Glutamatergic neuron (in vitro differentiated cells): ENCODE data around the gene ATAT1. TPM values are rescaled to one million over a fixed set of nuclear protein-coding genes. Genes with fewer than 3 reads are reported as not detected.

Experiments used
- DNase-seq: peaks from one replicate; pipeline ENCODE4 v3.0.0; 2022
- H3K27ac Mint-ChIP-seq: one replicate; pipeline ENCODE4 v1.8.0; 2020; ENCODE audit warnings: mild to moderate bottlenecking, mixed read lengths, inconsistent platforms; ENCODE audit not compliant: unreplicated experiment
- H3K27me3 Mint-ChIP-seq: one replicate; pipeline ENCODE4 v1.8.0; 2020; ENCODE audit warnings: mild to moderate bottlenecking, moderate library complexity, mixed read lengths, inconsistent platforms; ENCODE audit not compliant: unreplicated experiment
- H3K36me3 Mint-ChIP-seq: one replicate; pipeline ENCODE4 v1.8.0; 2020; ENCODE audit warnings: mild to moderate bottlenecking, mixed read lengths, inconsistent platforms; ENCODE audit not compliant: unreplicated experiment
- H3K4me1 Mint-ChIP-seq: one replicate; pipeline ENCODE4 v1.8.0; 2020; ENCODE audit warnings: mild to moderate bottlenecking, low read depth, mixed read lengths, inconsistent platforms; ENCODE audit not compliant: unreplicated experiment
- H3K4me3 Mint-ChIP-seq: one replicate; pipeline ENCODE4 v1.8.0; 2020; ENCODE audit warnings: mild to moderate bottlenecking, mixed read lengths, inconsistent platforms; ENCODE audit not compliant: unreplicated experiment
- H3K9me3 Mint-ChIP-seq: one replicate; pipeline ENCODE4 v1.8.0; 2020; ENCODE audit warnings: mild to moderate bottlenecking, moderate library complexity, mixed read lengths, inconsistent platforms; ENCODE audit not compliant: unreplicated experiment
- CTCF ChIP-seq: fragments of 200-600 bp; sonication (generic); IDR thresholded peaks from one replicate; pipeline ENCODE4 v1.5.0; 2021; ENCODE audit not compliant: partially characterized antibody, unreplicated experiment
- total RNA-seq: library from RNA; stranded (reverse); fragmentation: NEBNext Ultra II Directional; extraction: Animal tissue kit (Norgen Biotek cat#: 25700); gene quantifications from one replicate; pipeline ENCODE4 v1.2.1, GENCODE V29; 2021; ENCODE audit not compliant: unreplicated experiment

The ATAT1 gene
- total RNA-seq, 1 donor from 2014 or later, result 131 TPM

GRCh38 chr6:30615958-30616810 lies 10.5 kb upstream of the ATAT1 start:
- H3K4me3 Mint-ChIP-seq, result peak overlapping the region; percentile 97
- H3K27me3 Mint-ChIP-seq, result peaks cover 28% of the 10 kb centered on the region
- H3K36me3 Mint-ChIP-seq, result peaks cover 10% of the 10 kb centered on the region
- TF ChIP-seq CTCF, result peak; percentile 14
- peaks cover 26% of the 10 kb centered on the region for H3K4me1 Mint-ChIP-seq
- H3K27ac Mint-ChIP-seq, result peak overlapping the region; percentile 99
- peaks cover 32% of the 10 kb centered on the region for H3K9me3 Mint-ChIP-seq
- peak; percentile 24 for DNase-seq

DNA sequence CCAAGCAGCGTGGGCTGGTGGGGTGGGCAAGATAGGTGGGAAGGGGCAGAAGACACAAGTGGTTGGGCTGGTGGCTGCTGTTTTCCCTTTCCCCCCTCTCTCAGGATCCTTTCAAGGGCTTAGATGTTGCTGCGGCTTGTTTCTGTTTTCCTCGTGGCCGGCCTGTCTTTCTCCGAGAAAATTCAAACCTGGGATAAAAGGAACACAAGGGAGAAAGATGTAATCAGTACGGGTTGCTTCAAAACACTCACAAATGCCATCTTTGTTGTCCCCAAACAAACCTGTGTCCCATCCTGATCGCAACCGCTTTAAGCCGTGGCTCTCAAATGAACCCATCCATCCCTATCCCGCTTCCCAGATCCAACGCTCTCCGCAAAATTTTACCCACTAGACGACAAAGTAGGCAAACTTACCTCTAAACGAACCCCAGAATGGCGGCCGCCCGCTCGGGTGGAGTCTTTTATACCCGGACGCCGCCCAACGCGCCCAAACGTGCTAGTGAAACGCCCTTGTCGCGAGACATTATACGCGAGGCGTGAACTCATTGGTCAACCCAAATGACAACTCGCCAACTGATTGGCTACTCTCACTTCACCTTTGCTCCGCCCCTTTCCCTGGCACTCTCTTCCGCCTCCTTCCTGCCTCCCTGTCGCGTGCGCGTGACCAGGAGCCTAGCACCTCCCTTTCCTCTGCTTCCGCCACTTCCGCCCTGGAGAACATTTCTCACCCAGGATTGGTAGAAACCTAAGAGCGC lies 9.7 kb upstream of the ATAT1 start, which contains the start of gene PPP1R10:
Gene PPP1R10, minus strand, starts transcription at position 433 of the 754 bp plus-strand sequence. CDS start 7,299 bp downstream, outside the sequence.
- H3K4me1 Mint-ChIP-seq, result peaks cover 19% of the 10 kb centered on the region
- peak within 1 kb of the TSS; percentile 99 for H3K27ac Mint-ChIP-seq
- peaks cover 32% of the 10 kb centered on the region for H3K9me3 Mint-ChIP-seq
- peaks cover 10% of the 10 kb centered on the region for H3K36me3 Mint-ChIP-seq
- H3K4me3 Mint-ChIP-seq, result peak within 1 kb of the TSS; percentile 97
- H3K27me3 Mint-ChIP-seq, result peaks cover 28% of the 10 kb centered on the region
- no peak for TF ChIP-seq CTCF
- peak; percentile 95 for DNase-seq

- peak; percentile 94 for DNase-seq
- H3K36me3 Mint-ChIP-seq, result peaks cover 10% of the 10 kb centered on the region
- H3K27ac Mint-ChIP-seq, result peak within 1 kb of the TSS; percentile 99
- peaks cover 32% of the 10 kb centered on the region for H3K9me3 Mint-ChIP-seq
- peaks cover 16% of the 10 kb centered on the region for H3K4me1 Mint-ChIP-seq
- H3K4me3 Mint-ChIP-seq, result peak within 1 kb of the TSS; percentile 97
- TF ChIP-seq CTCF, result no peak
- H3K27me3 Mint-ChIP-seq, result peaks cover 26% of the 10 kb centered on the region
These were observed 9.0 kb upstream of the ATAT1 start, which contains the start of gene MRPS18B for GRCh38 chr6:30617565-30618269. MRPS18B (plus strand) TSS chr6:30617840; CDS start chr6:30617866, 26 bp downstream.

DNA sequence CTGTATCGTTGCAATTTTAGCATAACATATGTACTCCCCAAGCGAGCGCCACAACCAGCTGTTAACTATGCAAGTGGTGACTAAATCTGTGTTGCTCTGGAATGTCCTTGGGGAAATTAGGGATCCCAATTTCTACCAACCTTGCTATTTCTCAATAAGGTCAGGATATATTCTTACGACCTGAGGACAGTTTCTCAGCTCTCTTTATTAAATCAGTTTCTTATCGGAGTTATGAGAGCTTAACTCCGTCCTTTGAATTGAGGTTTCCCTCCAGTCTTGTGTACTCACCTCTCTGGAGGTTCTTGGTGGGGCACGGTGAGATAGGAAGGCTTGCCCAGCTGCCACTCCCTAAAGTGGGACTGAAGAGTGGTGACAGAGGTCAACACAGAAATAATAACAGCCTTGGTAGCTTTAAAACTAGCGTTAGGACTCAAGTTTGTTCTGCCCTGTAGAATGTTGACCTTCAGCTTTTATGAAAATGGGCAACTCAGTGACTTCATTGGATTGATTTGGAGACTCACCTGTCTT lies 8.3 kb upstream of the ATAT1 start:
- Mint-ChIP-seq H3K27me3 (peaks cover 26% of the 10 kb centered on the region), H3K27ac (peak overlapping the region; percentile 99), H3K36me3 (peaks cover 10% of the 10 kb centered on the region), H3K9me3 (peaks cover 32% of the 10 kb centered on the region), H3K4me3 (peak overlapping the region; percentile 97), H3K4me1 (peaks cover 14% of the 10 kb centered on the region)
- DNase-seq, result no peak
- no peak for TF ChIP-seq CTCF
